ENCODE measurements around the gene HCK.

Gene HCK

GRCh38 chr20:32098786-32099185 is 46.7 kb downstream of the HCK start:
- DNase-seq (ENCODE audit: low spot score), result no peak
- TF ChIP-seq CTCF (IDR thresholded peaks at IDR 0.05; ENCODE audit: borderline replicate concordance, control extremely low read depth, extremely low read depth, insufficient read depth, missing control alignments), result no peak
- in situ Hi-C loops (cut with MboI; ENCODE audit: low sequenced_read_pairs, unreplicated experiment), result no loop called here

- no peak for DNase-seq (ENCODE audit: low spot score)
- no peak for TF ChIP-seq CTCF (IDR thresholded peaks at IDR 0.05; ENCODE audit: borderline replicate concordance, control extremely low read depth, extremely low read depth, insufficient read depth, missing control alignments)
These were observed 56.9 kb downstream of the HCK start for GRCh38 chr20:32108814-32109391.

DNA sequence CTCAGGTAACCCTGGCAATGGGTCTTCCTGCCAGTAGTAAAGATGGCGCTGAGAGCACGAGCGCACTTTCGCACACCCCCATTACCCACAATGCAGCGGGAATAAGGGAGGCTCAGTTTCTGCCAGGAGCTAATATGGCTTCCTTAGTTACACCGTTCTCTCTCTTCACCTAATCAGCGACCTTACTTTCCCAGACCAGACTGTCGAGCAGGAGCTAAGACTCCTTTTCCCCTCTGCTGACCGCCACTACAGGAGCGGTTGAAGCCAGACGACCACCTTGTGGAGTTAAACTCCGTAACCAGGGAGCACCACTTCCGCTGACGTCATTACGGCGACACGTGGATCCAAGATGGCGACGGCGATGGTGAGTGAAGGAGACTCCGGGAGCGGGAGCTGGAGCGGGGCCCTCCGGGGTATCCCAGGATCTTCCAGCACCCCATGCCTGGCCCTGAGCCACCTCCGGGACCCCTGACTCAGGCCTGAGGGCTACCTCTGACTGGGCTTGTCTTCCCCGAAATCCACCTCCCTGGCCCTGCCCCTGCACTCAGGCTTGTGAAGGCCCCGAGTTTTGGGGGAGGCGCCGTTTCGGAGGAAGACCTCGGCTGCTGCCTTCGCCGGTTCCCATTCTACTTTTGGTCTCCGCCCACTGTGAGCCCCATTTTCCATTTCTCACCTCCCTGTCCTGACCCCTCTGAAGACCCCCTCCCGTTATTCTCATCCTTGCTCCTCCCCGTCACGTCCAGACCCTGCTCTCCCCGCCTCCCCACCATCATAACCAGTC is 57.5 kb downstream of the HCK start, which contains the start of gene TM9SF4:
TSS of gene TM9SF4 (plus strand) at position 323 of the 781 bp plus-strand sequence. CDS start at position 350, 27 bp downstream.
- in situ Hi-C loops (cut with MboI; ENCODE audit: low sequenced_read_pairs, unreplicated experiment), result no loop called here
- peak; percentile 88 for DNase-seq (ENCODE audit: low spot score)
- TF ChIP-seq CTCF (IDR thresholded peaks at IDR 0.05; ENCODE audit: borderline replicate concordance, control extremely low read depth, extremely low read depth, insufficient read depth, missing control alignments), result no peak

More at GRCh38 chr20:32108814-32109391, 56.9 kb downstream of the HCK start:
- in situ Hi-C loops (cut with MboI; ENCODE audit: low sequenced_read_pairs, unreplicated experiment), result no loop called here

DNA sequence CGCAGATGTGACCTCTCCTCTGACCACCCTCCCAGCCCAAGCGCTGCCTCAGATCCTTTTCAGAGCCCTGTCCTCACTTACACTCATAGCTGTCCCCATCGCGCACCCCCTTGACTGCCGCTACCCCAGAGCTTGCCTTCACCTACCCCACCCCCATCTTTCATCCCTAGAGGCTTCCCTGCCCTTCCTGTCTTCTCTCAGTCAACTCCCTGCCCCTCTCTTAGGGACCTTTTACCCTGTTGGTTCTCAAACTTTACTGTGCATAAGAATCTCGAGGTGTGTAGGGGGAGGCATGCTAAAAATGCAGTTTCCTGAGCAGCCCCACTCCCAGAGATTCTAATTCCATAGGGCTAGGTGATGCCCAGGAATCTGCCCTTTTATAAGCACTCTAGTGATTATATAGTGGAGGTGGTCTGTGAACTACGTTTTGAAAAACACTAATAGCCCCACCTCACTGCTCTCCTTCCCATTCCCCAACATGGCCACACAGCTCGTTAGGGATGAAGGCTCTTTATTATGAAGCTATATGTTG is 58.2 kb downstream of the HCK start:
- DNase-seq (ENCODE audit: low spot score), result no peak
- in situ Hi-C loops (cut with MboI; ENCODE audit: low sequenced_read_pairs, unreplicated experiment), result no loop called here
- TF ChIP-seq CTCF (IDR thresholded peaks at IDR 0.05; ENCODE audit: borderline replicate concordance, control extremely low read depth, extremely low read depth, insufficient read depth, missing control alignments), result no peak

DNA sequence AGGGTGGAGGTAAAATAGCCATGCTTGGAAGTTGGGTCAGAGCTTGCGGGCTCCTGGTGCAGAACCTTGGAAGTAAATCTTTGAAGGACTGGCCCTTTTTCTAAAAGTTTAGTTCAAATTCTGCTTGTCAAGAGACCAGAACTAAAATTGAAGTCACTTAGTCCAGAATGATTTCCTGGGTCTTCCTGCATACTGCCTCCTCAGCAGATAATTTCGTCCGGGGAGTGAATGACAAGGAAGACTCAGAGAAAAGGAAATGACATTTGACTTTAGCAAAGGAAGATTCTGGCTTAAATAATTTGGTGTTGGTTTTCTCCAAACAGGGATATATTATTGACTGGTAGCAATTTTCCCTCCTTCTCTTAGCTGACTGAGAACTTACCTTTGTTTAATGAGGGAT is 58.7 kb downstream of the HCK start:
- no peak for DNase-seq (ENCODE audit: low spot score)
- TF ChIP-seq CTCF (IDR thresholded peaks at IDR 0.05; ENCODE audit: borderline replicate concordance, control extremely low read depth, extremely low read depth, insufficient read depth, missing control alignments), result no peak
- in situ Hi-C loops (cut with MboI; ENCODE audit: low sequenced_read_pairs, unreplicated experiment), result no loop called here

DNA sequence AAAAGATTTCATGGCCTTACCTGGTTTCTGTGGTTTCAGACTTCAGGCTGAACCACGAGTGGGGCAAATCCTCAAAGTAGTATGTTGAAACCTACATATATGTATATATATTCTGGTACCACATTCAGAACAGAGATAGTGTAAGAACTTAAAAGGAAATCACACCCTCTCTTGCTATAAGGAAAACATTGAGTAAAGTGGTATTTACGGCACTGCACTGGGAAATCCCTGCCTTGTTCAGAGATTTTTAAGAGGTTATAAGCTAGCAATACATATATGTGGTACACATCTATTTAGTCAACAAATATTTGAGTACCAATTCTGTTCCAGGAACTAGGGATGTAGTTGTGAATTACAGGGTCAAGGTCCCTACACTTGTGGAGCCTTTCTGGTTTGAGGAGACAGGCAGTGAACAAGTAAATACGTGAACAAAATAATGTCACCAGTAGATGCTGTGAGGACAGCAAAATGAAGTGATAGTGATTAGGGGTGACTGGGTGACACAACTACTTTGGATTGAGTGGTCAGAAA is 59.2 kb downstream of the HCK start:
- in situ Hi-C loops (cut with MboI; ENCODE audit: low sequenced_read_pairs, unreplicated experiment), result no loop called here
- no peak for DNase-seq (ENCODE audit: low spot score)
- no peak for TF ChIP-seq CTCF (IDR thresholded peaks at IDR 0.05; ENCODE audit: borderline replicate concordance, control extremely low read depth, extremely low read depth, insufficient read depth, missing control alignments)

Measured in GM13976 (cell line).